B cell (primary cell): ENCODE measurements around the gene NAT10. TPM values are rescaled to one million over a fixed set of nuclear protein-coding genes. Genes with fewer than 3 reads are reported as not detected.

ENCODE experiments used
- ATAC-seq: fragments of 200-7000 bp; cut with Tn5 transposase; one replicate; pipeline ENCODE4 v1.10.0; 2021; ENCODE audit warnings: low read depth, mild to moderate bottlenecking, moderate number of reproducible peaks, moderate library complexity
- CTCF ChIA-PET: fragments of 350-600 bp; sonication (Branson Sonifier 250); formaldehyde crosslinking; loops from one replicate; lab custom pipeline; 2021; ENCODE audit warnings: antibody characterized with exemption, inconsistent platforms; lab: Charles Lee
- POLR2A ChIA-PET: fragments of 350-600 bp; sonication (Branson Sonifier 250); formaldehyde crosslinking; loops from one replicate; lab custom pipeline; 2021; ENCODE audit warnings: antibody characterized with exemption; lab: Charles Lee
- DNase-seq: peaks from one replicate; pipeline ENCODE4 v3.0.0; 2013
- H2AFZ ChIP-seq: 2 replicates; pipeline ENCODE4 v1.6.1; 2012; ENCODE audit warnings: mild to moderate bottlenecking, low read depth, low read length; ENCODE audit not compliant: insufficient read depth, poor library complexity, severe bottlenecking
- H3K27ac ChIP-seq, 2 donors: 1 replicate in 1 of 2; 2 replicates in 1 of 2; pipeline ENCODE4 v1.5.1; 2012 to 2013; ENCODE audit warnings: low read length in 2 of 2, mild to moderate bottlenecking in 2 of 2, moderate library complexity in 1 of 2
- H3K27me3 ChIP-seq, 4 experiments: fragments of 200-600 bp in 1 of 4; sonication (generic) in 1 of 4; replicated peaks in 1 of 4; 1 replicate in 2 of 4; 2 replicates in 2 of 4; pipeline versions ENCODE4 v1.6.1 to v1.7.0; 2013 to 2016; ENCODE audit warnings: low read length in 3 of 4, mild to moderate bottlenecking in 2 of 4, mixed read lengths in 1 of 4, moderate library complexity in 1 of 4; ENCODE audit not compliant: insufficient read depth in 4 of 4, control insufficient read depth in 3 of 4; ENCODE audit errors: control extremely low read depth in 1 of 4
- H3K36me3 ChIP-seq, 2 experiments: replicated peaks in 1 of 2; 1 replicate in 1 of 2; 2 replicates in 1 of 2; pipeline versions ENCODE4 v1.6.1 to v1.7.1; 2013; ENCODE audit warnings: low read length in 1 of 2; ENCODE audit not compliant: insufficient read depth in 2 of 2, control insufficient read depth in 1 of 2; ENCODE audit errors: control extremely low read depth in 1 of 2, extremely low read depth in 1 of 2
- H3K4me1 ChIP-seq, 2 donors: fragments of 200-600 bp in 1 of 2; sonication (generic) in 1 of 2; 1 replicate in 1 of 2; 2 replicates in 1 of 2; pipeline versions ENCODE4 v1.5.1 to v1.6.1; 2013 to 2017; ENCODE audit warnings: low read length in 2 of 2; ENCODE audit not compliant: control insufficient read depth in 2 of 2, insufficient read depth in 2 of 2
- H3K4me2 ChIP-seq: replicated peaks from 2 replicates; pipeline ENCODE3; 2012; ENCODE audit warnings: mild to moderate bottlenecking, low read depth, low read length; ENCODE audit not compliant: poor library complexity, severe bottlenecking
- H3K4me3 ChIP-seq, 5 experiments: fragments of 200-600 bp in 1 of 5; sonication (generic) in 1 of 5; 1 replicate in 3 of 5; 2 replicates in 2 of 5; pipeline versions ENCODE4 v1.5.1 to v1.7.0; 2011 to 2016; ENCODE audit warnings: low read length in 4 of 5, mild to moderate bottlenecking in 4 of 5, low read depth in 2 of 5, control low read depth in 1 of 5, moderate library complexity in 1 of 5; ENCODE audit not compliant: insufficient read depth in 1 of 5; ENCODE audit errors: control extremely low read depth in 1 of 5, extremely low read depth in 1 of 5
- H3K79me2 ChIP-seq: fragments of 200-600 bp; sonication (generic); one replicate; pipeline ENCODE4 v1.6.0; 2016; ENCODE audit warnings: low read length; ENCODE audit not compliant: control insufficient read depth, insufficient read depth
- H3K9ac ChIP-seq: fragments of 200-600 bp; sonication (generic); 2 replicates; pipeline ENCODE4 v1.6.1; 2017; ENCODE audit warnings: mild to moderate bottlenecking, low read length, moderate library complexity
- H3K9me3 ChIP-seq, 3 donors: one replicate each; pipeline versions ENCODE4 v1.6.1 to v1.7.1; 2013; ENCODE audit warnings: low read length in 2 of 3; ENCODE audit not compliant: control insufficient read depth in 2 of 3, insufficient read depth in 1 of 3; ENCODE audit errors: control extremely low read depth in 1 of 3
- H4K20me1 ChIP-seq: 2 replicates; pipeline ENCODE4 v1.6.0; 2012; ENCODE audit warnings: mild to moderate bottlenecking, low read length; ENCODE audit not compliant: insufficient read depth, control insufficient read depth, poor library complexity, severe bottlenecking
- H3K27ac Mint-ChIP-seq: one replicate; pipeline ENCODE4 v1.8.0; 2021; ENCODE audit warnings: mixed read lengths
- H3K27me3 Mint-ChIP-seq: one replicate; pipeline ENCODE4 v1.8.0; 2021; ENCODE audit warnings: mixed read lengths
- H3K4me1 Mint-ChIP-seq: one replicate; pipeline ENCODE4 v1.8.0; 2021; ENCODE audit warnings: mixed read lengths
- H3K4me3 Mint-ChIP-seq: one replicate; pipeline ENCODE4 v1.8.0; 2021; ENCODE audit warnings: mixed read lengths
- H3K9me3 Mint-ChIP-seq: one replicate; pipeline ENCODE4 v1.8.0; 2022; ENCODE audit warnings: mixed read lengths; ENCODE audit not compliant: insufficient read depth
- EZH2 ChIP-seq: IDR thresholded peaks from 2 replicates; pipeline ENCODE4 v1.6.1; 2012; ENCODE audit warnings: borderline replicate concordance, low read depth, mild to moderate bottlenecking, moderate library complexity, low read length; ENCODE audit not compliant: insufficient read depth, poor library complexity, severe bottlenecking
- WGBS: methylation state at CpG from one replicate; pipeline ENCODE4 v1.1.5; 2013; ENCODE audit warnings: missing lambda C conversion rate; ENCODE audit not compliant: insufficient coverage; 5-methylcytosine and 5-hydroxymethylcytosine counted together
- intact Hi-C: fragments of 100-400 bp; cut with micrococcal nuclease; formaldehyde crosslinking; loops from one replicate; pipeline ENCODE4 v1.10.0; 2022
- polyA plus RNA-seq: library from polyadenylated mRNA; depleted of rRNA; stranded (reverse); fragments of >200 nt; gene quantifications from 2 replicates; pipeline ENCODE4 v1.2.3, GENCODE V29; 2012
- total RNA-seq, 2 donors: library from RNA; stranded (reverse); fragments of 120-200 nt in 1 of 2; gene quantifications; 1 replicate in 1 of 2; 2 replicates in 1 of 2; pipeline versions ENCODE4 v1.2.3 to v1.2.4, GENCODE V29; 2013 to 2022
- TF ChIP-seq, protein P1 (sequence below): fragments of 200-600 bp; IDR thresholded peaks from one replicate; pipeline ENCODE4 v1.8.0; 2022; ENCODE audit warnings: antibody characterized with exemption, mild to moderate bottlenecking

NAT10 gene
- total and polyA plus RNA-seq, 2 donors (not counting 1 experiment from before 2014, with no cell fraction given), result 24.9 to 73.5 TPM

DNA sequence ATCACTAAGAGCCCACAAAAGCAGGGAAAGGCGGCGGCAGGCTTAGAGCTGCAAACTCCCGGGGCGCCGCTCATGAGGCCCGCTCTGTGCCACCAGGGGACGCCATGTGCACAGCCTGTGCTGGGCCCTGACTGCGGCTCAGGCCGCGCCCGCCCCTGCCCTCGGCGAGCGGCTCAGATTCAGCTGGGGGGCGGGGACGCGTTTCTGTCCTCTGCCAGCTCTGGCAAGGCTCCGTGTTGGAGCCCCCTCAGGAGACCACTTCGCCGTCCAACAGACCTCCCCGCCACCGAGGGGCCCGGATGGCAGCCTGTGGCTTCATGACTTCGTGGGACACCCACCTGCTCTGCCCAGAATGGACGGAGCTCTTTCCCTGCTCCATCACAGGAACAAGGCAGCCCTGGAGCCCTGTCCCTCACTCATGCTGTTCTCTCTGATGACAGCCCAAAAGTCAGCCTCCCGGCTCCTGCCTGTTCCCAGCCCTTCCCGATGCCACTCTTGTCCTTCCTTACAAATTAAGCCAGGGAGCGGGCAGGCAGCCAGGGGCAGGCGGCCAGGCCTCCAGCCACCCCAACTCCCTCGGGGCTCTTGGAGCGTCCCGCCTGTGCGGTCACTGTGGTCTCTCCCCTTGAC is 69.1 kb downstream of the NAT10 start:
- Histone ChIP-seq H3K4me2 (peak overlapping the region; percentile 73), H2AFZ (peak overlapping the region; percentile 60), H3K4me3 (peak overlapping the region in 2 of 5 experiments; percentile 12 to 33), H4K20me1 (no peaks in the 10 kb centered on the region), H3K27me3 (peaks cover 0 to 11% (median 0%) of the 10 kb centered on the region in 4 experiments), H3K9me3 (no peaks in the 10 kb centered on the region), H3K4me1 (peaks cover 0 to 11% of the 10 kb centered on the region in 2 donors), H3K36me3 (no peaks in the 10 kb centered on the region), H3K79me2 (no peaks in the 10 kb centered on the region), H3K27ac (no peak overlapping the region), H3K9ac (peak overlapping the region; percentile 23)
- Mint-ChIP-seq H3K27ac (no peak overlapping the region), H3K27me3 (no peaks in the 10 kb centered on the region), H3K9me3 (no peaks in the 10 kb centered on the region), H3K4me1 (peaks cover 5% of the 10 kb centered on the region), H3K4me3 (peak overlapping the region; percentile 49)
- POLR2A ChIA-PET, result interaction anchor here (0.6 to 1.5 kb wide), 6 partner anchors 10 to 191 kb away, joined by 3 to 19 read pairs (median 4); partner anchors contain the start of gene ABTB2
- CTCF ChIA-PET, result interaction anchor here (0.6 to 7.0 kb wide), 56 partner anchors 8 to 1218 kb away, joined by 3 to 129 read pairs (median 4); partner anchors contain the start of genes ABTB2, CAT and NAT10
- ATAC-seq, result peak; percentile 100
- WGBS, result 21% methylated on average over 30 of the region's 33 CpGs
- DNase-seq, result peak; percentile 84
- intact Hi-C loops, result loop anchor here (1.0 to 2.0 kb wide), 4 partner anchors 76 to 294 kb away; no protein-coding TSS in a partner anchor
- no peak for TF ChIP-seq EZH2
- TF ChIP-seq, protein P1, sequence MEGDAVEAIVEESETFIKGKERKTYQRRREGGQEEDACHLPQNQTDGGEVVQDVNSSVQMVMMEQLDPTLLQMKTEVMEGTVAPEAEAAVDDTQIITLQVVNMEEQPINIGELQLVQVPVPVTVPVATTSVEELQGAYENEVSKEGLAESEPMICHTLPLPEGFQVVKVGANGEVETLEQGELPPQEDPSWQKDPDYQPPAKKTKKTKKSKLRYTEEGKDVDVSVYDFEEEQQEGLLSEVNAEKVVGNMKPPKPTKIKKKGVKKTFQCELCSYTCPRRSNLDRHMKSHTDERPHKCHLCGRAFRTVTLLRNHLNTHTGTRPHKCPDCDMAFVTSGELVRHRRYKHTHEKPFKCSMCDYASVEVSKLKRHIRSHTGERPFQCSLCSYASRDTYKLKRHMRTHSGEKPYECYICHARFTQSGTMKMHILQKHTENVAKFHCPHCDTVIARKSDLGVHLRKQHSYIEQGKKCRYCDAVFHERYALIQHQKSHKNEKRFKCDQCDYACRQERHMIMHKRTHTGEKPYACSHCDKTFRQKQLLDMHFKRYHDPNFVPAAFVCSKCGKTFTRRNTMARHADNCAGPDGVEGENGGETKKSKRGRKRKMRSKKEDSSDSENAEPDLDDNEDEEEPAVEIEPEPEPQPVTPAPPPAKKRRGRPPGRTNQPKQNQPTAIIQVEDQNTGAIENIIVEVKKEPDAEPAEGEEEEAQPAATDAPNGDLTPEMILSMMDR, result peak; percentile 89
